Tibial nerve (tissue), 4 donors: ENCODE results near the gene PLSCR4.

Source experiments
- CTCF ChIP-seq, 5 experiments: fragments of 200-600 bp in 3 of 5; fragments of 450-650 bp in 2 of 5; sonication (generic) in 3 of 5; IDR thresholded peaks; one replicate each; pipeline ENCODE4 v1.5.1; 2016 to 2019; ENCODE audit warnings: antibody characterized with exemption in 5 of 5, mild to moderate bottlenecking in 3 of 5, moderate library complexity in 2 of 5
- EP300 ChIP-seq, 2 donors: sonication (generic); formaldehyde crosslinking; IDR thresholded peaks; one replicate each; pipeline ENCODE4 v1.6.1; 2017; ENCODE audit warnings: antibody characterized with exemption in 2 of 2, mild to moderate bottlenecking in 1 of 2
- POLR2A ChIP-seq, 2 donors: fragments of 450-650 bp; IDR thresholded peaks; one replicate each; pipeline ENCODE4 v1.6.1; 2017; ENCODE audit warnings: antibody characterized with exemption in 2 of 2, mild to moderate bottlenecking in 2 of 2, moderate library complexity in 2 of 2

GRCh38 chr3:146243559-146243958 lies 7.3 kb downstream of the PLSCR4 start:
- TF ChIP-seq CTCF (IDR thresholded peaks at IDR 0.05) (no peak), EP300 (IDR thresholded peaks at IDR 0.05) (no peak), POLR2A (IDR thresholded peaks at IDR 0.05) (no peak)
